Erythroblast (primary cell): Measurements from ENCODE around the gene RNU5D-1.

Source experiments
- GATA1 ChIP-seq: IDR thresholded peaks from 2 replicates; pipeline ENCODE4 v1.6.1; 2011; ENCODE audit warnings: low read depth, mild to moderate bottlenecking, control low read depth, low read length, moderate library complexity
- POLR2A ChIP-seq: IDR thresholded peaks from 2 replicates; pipeline ENCODE4 v1.6.1; 2011; ENCODE audit warnings: mild to moderate bottlenecking, low read length

DNA sequence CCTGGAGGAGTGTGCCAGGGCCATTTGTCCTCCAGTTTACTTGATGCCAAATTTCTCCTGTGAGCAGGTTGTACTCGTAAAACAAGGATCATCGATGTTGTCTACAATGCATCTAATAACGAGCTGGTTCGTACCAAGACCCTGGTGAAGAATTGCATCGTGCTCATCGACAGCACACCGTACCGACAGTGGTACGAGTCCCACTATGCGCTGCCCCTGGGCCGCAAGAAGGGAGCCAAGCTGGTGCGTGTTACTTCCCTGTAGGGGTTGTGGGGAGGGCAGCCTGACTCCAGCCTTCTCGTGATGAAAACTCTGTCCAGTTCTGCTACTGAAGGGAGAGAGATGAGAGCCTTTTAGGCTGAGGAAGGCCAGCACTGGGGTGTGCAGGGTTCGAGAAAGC is 46.6 kb upstream of the RNU5D-1 start:
- TF ChIP-seq POLR2A (no peak), GATA1 (no peak)
